HG02852 (cell line): ENCODE measurements around the gene ERC1.

Experiments used
- ATAC-seq: cut with Tn5 transposase; IDR thresholded peaks from one replicate; pipeline ENCODE4 v1.9.1; 2021; ENCODE audit warnings: mild to moderate bottlenecking, moderate library complexity; ENCODE audit not compliant: unreplicated experiment

ERC1 gene

DNA sequence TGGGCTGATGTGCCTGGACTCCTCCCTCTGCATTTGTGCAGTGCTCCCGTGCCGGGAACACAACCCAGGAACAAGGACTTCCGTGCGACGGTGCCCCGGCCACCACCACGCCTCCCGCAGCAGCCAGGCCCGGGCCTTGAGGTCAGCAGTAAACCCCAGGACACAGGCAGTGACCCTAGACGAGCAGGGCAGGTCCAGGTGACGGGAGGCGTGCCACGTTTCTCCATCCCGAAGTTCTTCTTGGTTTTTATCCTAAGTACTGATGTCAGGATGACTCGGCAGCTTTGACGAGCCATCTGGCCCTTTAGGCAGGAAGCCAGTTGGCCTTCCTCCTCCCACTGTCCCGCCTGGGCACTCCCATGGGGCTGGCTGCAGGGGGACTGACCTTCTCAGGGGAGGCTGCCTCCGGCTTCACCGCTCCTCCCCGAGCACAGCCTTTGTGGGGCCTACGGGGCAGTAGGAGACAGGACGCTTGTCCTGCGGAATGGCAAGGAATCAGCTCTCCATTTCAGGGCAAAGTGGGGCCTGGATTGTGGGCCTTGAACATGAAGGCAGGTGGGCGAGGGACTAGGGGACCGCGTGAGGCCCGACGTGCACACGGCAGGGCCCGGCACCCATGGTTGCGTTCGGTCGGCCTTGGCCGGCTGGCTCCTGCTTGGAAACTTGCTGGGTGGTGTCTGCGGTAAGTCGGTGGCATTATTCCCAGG lies 509.2 kb downstream of the ERC1 start:
- no peak for ATAC-seq

DNA sequence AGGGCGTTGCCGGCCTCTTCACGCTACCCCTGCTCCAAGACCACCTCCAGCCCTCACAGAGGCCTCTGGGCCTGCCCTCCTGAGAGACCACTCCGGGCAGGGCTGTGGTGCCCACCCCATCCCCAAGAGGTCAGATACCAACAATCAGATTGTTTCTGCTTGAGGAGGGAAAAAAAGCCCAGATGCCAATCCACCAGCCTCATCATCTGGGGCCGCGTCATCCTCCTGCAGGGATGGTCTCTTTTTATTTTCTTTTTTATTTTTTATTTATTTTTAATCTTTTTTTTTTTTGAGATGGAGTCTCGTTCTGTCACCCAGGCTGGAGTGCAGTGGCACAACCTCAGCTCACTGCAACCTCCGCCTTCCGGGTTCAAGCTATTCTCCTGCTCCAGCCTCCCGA lies 510.0 kb downstream of the ERC1 start:
- ATAC-seq: no peak

DNA sequence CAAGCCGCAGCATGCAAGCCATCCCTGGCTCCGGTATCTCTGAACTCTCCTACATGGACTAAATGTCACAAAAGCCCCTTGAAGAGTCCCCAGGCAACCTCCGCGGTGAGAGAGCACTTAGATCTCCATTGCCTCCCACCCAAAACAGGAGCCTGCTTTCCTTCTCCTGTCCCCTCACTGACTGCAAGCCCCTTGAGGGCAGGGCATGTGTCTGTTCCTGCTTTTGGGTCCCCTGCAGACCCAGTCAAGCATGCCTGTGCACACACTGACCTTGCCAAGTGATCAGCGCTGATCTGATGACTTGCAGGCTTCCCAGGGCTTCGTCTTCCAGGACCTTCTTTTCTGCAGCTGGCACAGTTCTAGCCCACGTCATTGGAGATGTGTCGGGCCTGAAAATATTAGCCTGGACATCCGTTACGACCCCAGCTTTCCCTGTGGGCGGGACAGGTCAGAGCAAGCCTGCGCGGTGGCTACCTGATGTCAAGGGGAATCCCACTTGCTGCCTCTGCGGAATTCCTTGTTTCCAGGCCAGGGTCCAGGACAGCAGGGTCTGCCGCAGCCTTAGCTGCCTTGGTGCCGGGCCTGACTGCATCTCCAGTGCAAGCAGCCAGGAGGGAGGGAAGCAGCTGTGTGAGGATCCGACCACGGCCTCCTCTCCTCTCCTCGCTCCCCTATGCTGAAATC lies 510.8 kb downstream of the ERC1 start:
- ATAC-seq: no peak

DNA sequence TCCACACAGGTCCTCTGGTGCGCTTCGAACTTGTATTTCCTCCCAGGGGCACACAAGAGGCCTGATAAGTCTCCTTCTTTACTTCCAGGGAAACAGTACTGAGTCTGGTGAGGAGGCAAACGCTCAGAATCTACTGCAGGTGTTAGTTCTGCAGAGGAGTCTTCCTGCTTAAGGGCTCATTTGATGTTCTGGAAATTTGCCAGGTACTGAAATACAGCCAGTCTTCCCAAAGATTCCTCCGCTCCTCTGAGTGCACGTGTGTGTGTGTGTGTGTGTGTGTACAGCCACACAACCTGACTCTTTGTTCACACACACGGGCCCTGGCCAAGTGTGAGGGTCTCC lies 511.3 kb downstream of the ERC1 start:
- ATAC-seq: no peak

DNA sequence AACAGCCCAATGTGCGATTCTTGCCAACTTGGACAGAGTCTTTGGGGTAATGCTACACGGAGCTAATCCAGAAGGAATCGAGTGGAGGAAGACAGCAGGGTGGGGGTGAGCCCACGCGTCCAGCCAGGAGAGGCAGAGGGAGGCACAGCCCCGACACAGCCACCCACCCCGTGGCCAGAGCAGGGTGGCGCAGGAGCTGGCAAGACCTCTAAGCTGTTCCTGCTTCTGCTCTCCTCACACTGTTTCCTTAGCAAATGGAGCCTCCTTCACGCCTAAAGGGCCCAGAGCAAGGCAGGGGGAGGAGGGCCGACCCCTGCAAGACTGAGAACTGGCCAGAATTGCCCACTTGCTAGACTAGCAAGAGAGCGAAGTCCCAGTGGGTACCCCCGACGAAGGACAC lies 511.8 kb downstream of the ERC1 start:
- no peak for ATAC-seq

DNA sequence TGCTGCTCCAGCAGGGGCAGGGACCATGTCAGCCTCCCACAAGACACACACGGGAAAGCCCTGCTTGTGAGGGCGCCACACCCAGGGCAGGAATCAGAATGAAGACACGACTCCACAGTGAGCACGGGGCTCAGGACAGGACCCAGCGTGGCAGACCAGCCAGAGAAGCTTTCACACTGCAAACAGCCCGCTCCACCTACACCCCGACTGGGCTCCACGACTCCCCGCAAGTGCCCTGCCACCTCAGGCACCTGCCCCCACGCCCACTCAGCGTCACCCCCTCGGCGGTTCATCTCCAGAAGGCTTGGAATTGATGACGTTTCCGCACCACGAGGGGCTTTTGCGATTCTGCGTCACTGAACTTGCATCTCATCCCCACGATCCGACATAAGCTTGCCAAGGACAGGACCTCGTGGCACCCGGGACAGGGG lies 512.3 kb downstream of the ERC1 start:
- no peak for ATAC-seq

DNA sequence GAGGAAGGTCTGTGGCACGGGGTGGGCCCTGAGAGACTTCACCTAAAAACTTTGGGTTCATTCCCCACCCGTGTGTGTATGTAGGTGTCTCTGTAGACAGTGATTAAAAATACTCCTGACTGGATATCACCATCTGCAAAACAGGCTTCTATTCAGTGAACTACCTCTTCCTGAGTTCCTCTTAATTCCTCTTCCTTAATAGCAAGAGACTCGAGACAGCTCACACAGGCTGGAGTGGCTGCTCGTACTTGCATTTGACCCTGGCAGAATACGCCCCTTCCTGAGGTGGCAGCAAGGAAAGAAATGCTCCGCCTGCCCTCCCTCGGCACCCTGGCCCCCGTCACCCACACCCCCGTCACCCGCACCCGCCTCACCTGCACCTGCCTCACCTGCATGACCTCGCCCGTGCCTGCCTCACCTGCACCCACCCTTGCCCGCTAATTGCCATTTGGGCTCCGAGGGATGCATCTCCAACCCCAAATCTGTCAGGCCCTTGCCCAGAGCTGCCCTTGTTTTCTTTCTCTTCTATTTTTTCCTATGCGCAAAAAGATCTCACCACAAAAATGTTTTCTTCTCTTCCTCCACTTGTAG lies 513.4 kb downstream of the ERC1 start:
- no peak for ATAC-seq

DNA sequence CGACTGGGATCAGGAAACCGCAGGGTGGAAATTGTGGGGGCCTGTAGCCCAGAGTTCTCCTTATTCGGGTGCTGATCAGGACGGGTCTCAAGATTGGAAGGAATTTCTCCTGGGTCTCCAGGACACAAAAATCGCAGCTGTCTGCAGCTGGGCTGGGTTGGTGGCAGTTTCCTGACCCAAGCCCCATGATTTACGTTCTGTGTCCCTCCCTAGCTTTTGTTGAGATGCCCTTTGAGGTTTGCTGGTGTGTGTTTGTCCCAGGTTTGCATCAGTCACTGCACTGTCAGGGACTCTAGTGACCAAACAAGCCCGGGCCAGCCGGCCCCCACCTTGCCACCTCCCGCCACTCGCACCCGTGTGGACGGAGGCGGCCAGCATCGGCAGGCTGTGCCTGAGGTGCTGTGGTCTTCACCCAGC lies 513.9 kb downstream of the ERC1 start:
- no peak for ATAC-seq

DNA sequence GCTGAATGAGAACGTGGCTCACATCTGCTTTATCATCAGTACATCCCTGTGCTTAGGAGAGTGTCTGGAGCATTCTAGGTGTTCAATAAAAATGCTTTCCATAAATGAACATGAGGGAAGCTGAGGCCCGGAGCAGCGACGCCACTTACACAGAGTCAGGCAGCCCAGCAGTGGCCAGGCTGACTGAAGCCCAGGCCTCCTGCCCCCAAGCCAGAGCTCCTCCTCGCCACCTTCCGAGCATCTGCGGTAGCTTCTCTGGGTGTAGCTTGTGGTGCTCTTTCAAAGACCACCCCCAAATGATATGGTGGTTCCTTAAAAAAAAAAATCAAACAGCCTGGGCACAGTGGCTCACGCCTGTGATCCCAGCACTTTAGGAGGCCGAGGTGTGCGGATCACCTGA lies 514.6 kb downstream of the ERC1 start:
- ATAC-seq: no peak

DNA sequence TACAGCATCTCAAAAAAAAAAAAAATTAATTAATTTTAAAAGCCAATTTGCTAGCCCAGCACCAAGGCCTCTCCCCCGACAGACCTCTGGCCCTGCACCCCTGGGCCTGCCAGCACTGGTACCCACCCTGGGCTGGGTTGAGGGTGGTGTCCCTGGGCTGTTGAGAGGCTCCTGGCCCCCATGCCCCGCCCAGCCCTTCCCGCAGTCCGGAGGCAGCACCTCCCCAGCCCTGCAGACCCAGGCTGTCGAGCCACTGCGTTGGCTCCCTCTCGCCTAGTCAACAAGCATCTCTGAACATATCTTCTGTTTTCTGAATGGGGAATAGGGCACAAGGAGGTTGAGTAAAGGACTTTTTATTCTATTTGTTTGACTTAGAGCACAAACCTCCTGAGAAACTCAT lies 516.3 kb downstream of the ERC1 start:
- ATAC-seq: no peak

DNA sequence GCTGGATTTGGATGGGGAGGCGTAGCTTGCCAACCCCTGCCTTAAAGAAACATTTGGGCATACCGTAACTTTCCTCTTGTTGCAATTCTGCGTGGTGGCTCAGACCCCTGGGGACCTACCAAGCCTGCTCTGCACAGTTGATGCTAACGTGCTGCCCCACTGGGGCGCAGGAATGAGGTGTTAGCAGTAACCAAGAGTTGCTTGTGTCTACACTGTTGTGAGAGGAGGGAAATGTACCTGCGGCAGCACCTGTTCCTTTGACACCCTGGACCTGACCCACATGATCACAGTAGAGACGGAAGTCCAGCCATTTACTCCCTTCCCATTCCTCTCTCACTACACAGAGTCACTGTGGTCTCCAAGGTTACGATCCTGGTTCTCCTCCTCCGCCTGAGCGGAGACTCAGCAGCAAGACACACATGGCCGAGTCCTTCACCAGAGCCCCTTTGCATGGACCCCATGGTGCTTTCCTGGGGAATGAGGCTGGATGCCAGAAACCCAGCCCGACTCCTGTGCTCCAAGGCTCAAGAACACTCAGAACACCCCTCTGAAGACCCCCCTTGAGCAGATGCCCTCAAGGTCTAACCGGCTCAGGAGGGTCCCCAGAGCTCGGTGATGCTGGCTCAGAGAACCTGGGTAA lies 518.5 kb downstream of the ERC1 start:
- ATAC-seq: no peak

DNA sequence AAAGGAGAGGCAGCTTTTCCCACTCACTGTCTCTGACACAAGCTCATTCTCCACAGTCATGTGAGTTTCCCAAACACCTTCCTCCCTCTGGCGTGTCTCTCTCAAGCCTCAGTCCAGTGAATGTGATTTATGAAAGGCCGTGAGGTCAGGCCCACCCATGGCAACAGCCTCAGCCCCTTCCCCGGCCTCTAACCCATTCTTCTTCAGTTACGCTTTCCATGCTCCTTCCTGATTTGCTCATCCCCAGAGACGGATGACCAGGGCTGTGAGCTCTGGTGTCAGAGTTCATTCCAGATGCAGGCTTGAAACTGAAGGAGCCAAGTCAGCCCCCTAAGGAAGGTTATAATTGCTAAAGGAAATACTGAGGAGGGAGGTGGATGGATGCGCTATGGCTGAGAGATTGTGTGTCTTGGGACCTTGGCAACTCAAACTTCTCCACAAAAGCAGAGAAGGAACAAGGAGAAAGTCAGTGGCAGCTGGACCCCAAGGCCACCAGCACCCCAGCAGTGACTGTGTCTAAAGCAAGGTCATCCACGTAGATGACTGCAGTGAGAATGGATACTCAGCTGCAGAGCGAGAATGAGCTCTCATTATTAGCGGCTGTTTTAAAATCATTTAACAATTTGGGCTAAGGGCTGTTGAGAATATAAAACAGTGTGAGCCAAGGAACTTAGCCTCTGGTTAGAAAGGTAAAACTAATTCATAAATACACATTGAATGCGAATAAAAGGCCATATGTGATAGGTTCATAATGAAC lies 519.2 kb downstream of the ERC1 start:
- ATAC-seq: no peak

DNA sequence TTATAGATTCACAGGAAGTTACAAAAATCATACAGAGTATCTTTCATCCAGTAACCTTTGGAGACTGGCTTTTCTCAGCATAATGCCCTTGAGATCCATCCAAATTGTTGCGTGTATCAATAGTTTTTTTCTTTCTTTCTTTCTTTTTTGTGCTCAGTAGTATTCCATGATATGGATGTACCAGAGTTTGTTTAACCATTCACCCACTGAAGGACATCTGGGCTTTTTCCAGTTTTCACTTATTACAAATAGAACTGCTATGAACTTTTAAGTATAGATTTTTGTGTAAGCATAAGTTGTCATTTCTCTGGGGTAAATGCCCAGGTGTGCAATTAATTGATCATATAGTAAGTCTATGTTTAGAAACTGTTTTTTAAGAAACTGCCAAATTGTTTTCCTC lies 524.0 kb downstream of the ERC1 start:
- ATAC-seq: no peak

DNA sequence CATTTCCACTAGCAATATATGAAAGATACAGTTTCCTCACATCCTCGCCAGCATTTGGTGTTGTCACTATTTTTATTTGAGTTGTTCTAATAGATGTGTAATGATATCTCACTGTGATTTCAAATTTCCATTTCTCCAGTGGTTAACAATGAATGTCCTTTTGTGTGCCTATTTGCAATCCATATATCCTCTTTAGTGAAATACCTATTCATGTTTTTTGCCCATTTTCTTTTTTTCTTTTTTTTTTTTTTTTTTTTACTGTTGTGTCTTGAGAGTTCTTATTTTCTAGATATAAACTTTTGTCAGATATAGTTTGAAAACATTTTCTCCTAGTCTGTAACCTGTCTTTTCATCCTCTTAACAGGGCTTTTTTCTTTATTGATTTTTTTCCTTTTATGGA lies 524.4 kb downstream of the ERC1 start:
- no peak for ATAC-seq

DNA sequence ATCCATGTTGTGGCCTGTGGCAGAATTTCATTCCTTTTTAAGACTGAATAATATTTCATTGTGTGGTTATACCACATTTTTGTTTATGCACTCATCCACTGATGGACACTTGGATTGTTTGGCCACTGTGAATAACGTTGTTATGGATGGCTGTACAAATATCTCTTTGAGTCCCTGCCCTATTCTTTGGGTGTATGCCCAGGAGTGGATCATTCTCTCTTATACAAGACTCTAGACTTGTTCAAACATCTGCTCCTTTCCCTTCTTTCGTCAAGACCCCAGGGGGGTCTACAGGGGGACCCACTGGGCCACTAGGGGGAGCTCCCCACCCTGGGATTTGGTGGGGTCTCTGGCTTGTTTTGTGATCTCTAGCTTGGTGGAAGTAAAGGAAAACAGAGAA lies 526.0 kb downstream of the ERC1 start:
- ATAC-seq: no peak

DNA sequence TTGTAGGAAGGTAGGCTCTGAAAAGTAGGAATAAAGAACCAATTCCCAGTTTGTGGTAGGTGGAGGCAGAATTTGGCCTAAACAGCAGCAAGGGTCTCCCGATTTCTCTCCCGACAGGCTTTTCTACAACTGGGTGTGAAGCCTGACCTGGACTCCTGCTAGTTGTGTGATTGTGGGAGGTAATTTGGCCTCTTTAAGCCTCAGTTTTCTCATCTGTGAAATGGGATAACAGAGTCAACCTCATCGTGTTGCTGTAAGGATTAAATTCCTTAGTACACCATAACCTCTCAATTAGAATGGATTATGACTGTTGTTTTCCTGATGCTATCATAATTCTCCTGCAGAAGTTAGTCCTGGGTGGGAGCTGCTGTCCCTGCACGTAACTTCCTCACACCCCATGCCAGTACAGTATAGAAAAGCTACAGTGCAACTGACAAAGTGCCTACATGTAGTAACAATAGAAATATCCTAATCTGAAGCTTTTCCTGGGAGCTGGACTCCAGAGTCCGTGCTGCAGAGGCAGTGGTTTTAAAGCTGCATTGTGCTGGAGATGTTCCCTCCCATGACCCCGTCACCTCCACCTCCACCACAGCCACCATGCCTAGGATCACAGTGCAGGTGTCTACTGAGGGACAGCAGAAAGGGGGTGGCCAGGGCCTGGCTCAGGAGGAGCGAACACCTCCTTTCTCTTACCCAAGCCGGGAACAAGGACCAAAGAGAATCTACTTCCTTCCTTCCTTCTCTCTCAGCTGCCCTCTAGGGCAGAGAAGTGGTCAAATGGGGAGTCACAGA lies 526.9 kb downstream of the ERC1 start:
- ATAC-seq: no peak

DNA sequence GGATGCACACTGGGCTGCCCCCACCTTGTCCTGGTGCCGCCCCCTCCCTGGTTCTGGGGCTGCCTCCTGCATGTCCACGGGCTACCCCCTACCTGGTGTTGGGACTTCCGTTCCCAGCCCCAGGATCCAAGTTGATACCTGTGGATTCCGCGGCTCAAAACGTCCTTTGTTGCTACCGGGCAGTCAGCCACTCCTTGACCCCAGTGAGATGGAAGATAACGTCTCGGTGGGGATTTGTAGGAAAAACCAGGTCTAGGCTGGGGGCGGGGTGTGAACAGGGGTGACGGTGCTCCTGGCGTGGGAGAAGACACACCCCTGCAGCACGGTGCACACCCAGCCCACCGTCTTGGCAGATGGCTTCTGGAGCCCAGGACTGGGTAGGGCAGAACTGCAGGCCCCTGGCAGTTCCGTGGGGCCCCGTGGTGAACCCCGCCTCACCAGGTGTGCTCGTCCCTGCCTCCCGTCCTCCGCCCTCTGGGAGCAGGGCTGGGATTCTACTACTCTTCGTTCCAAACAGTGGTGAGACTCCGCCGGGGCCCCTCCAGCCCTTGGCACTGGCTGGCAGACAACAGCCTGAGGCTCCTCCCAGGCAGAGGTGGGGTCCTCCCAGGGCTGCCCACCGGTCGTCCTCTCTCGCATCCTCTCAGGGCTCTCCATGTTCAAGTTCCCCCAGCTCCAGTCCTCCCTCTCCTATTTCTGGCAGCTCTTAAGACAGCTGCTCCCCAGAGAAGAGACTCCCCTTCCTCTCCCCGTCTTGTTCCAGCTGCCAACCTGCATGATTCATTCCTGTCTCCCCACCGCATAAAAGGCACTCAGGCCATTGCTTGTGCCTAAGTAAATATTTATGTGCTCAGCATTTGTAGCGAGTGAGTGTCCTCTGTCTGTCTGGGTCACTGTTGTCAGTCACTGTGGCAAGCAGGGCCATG lies 527.8 kb downstream of the ERC1 start:
- ATAC-seq: no peak

DNA sequence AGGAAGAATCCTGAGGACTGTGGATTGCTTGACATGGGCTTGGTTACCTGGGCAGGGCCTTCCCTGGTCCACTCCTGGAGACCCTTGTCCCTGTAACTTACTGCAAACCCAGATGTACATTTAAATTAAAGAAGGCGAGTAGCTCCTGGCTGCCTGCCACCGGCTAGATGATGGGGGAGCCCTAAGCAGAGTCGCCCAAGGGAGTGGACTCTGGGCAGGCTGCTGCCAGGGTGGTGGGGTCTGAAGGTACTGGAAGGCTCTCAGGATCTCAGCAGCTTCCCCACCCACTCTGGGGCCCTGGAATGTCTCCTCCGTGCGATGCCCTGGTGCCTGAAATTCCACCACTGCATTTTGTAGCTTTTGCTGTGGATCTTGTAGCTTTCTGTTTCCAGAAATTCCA lies 528.6 kb downstream of the ERC1 start:
- ATAC-seq: no peak

DNA sequence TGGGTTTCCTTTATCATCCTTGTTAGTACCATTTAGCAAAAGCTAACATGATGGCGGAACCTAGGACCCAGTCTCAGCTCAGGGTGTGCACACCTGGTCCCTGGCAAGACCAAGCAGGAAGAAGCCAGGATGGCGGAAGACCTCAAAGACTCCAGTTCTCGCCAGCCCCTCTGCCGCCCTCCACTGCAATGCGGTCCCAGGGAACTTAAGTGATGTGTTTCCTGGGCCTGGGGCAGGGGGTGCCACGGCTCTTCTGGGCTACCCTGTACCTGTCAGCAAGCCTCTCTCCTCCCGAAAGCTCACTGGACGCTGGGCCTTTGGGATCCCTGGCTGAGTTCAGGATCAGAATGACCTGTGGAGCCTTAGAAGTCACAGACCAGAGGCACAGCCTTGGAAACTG lies 532.0 kb downstream of the ERC1 start:
- ATAC-seq: no peak
